Mucosa of descending colon (tissue), 3 donors: ENCODE data around the gene SLC1A2. TPM values are rescaled to one million over a fixed set of nuclear protein-coding genes. Genes with fewer than 3 reads are reported as not detected.

ENCODE experiments used
- ATAC-seq: fragments of 200-7000 bp; cut with Tn5 transposase; one replicate; pipeline ENCODE4 v1.9.1; 2020; ENCODE audit warnings: mild to moderate bottlenecking, moderate library complexity
- DNase-seq, 3 donors: peaks; one replicate each; pipeline ENCODE4 v3.0.0-alpha.2; 2020
- H3K36me3 ChIP-seq: fragments of 200-600 bp; one replicate; pipeline ENCODE4 v1.8.0; 2021; ENCODE audit warnings: low read depth, mild to moderate bottlenecking
- H3K4me1 ChIP-seq: fragments of 200-600 bp; one replicate; pipeline ENCODE4 v1.8.0; 2021; ENCODE audit warnings: low read depth, mild to moderate bottlenecking
- H3K4me3 ChIP-seq: fragments of 200-600 bp; one replicate; pipeline ENCODE4 v1.8.0; 2021; ENCODE audit warnings: mild to moderate bottlenecking
- H3K9me3 ChIP-seq: fragments of 200-600 bp; one replicate; pipeline ENCODE4 v1.8.0; 2021; ENCODE audit warnings: mild to moderate bottlenecking
- intact Hi-C, 2 donors: fragments of 100-400 bp; cut with DNase I in 1 of 2; cut with micrococcal nuclease in 1 of 2; formaldehyde crosslinking; loops; one replicate each; pipeline versions ENCODE4 v1.11.0 to v1.11.1; 2022; cut with DNase I, micrococcal nuclease
- total RNA-seq, 3 donors: library from RNA; stranded (reverse); fragmentation: NEBNext Ultra II Directional in 2 of 3; extraction: Animal tissue kit (Norgen Biotek cat#: 25700) in 2 of 3; gene quantifications; one replicate each; pipeline versions ENCODE4 v1.2.1 to v1.2.4, GENCODE V29; 2021 to 2023
- TF ChIP-seq, protein P1 (sequence below): fragments of 200-600 bp; IDR thresholded peaks from one replicate; pipeline ENCODE4 v1.8.0; 2022; ENCODE audit warnings: antibody characterized with exemption, mild to moderate bottlenecking
- donor health status: DM: no; HTN: no; CAD: no; lungs with moderate emphysema.
- donor health status: DM: no; HTN: no; CAD: no.
- donor health status: DM: no; HTN: yes; CAD: no.

Gene SLC1A2
- total RNA-seq, 3 donors from 2014 or later, result 0.12 to 1.1 (median 0.32) TPM

GRCh38 chr11:35246745-35247144 lies 172.6 kb downstream of the SLC1A2 start:
- Histone ChIP-seq H3K4me3 (no peak overlapping the region), H3K36me3 (no peaks in the 10 kb centered on the region), H3K4me1 (no peaks in the 10 kb centered on the region), H3K9me3 (no peaks in the 10 kb centered on the region)
- intact Hi-C loops, result no loop called here
- ATAC-seq, result no peak
- TF ChIP-seq, protein P1, sequence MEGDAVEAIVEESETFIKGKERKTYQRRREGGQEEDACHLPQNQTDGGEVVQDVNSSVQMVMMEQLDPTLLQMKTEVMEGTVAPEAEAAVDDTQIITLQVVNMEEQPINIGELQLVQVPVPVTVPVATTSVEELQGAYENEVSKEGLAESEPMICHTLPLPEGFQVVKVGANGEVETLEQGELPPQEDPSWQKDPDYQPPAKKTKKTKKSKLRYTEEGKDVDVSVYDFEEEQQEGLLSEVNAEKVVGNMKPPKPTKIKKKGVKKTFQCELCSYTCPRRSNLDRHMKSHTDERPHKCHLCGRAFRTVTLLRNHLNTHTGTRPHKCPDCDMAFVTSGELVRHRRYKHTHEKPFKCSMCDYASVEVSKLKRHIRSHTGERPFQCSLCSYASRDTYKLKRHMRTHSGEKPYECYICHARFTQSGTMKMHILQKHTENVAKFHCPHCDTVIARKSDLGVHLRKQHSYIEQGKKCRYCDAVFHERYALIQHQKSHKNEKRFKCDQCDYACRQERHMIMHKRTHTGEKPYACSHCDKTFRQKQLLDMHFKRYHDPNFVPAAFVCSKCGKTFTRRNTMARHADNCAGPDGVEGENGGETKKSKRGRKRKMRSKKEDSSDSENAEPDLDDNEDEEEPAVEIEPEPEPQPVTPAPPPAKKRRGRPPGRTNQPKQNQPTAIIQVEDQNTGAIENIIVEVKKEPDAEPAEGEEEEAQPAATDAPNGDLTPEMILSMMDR, result no peak
- DNase-seq, result no peak

- intact Hi-C loops, result no loop called here
- Histone ChIP-seq H3K4me1 (no peaks in the 10 kb centered on the region), H3K4me3 (no peak overlapping the region), H3K9me3 (no peaks in the 10 kb centered on the region), H3K36me3 (no peaks in the 10 kb centered on the region)
- DNase-seq (no peak), ATAC-seq (no peak)
- TF ChIP-seq, protein P1, result no peak
These were observed 173.6 kb downstream of the SLC1A2 start for GRCh38 chr11:35245786-35246185.

GRCh38 chr11:35245056-35245455 lies 174.3 kb downstream of the SLC1A2 start:
- H3K4me3 ChIP-seq, result no peak overlapping the region
- DNase-seq (no peak), ATAC-seq (no peak)
- TF ChIP-seq, protein P1, result no peak
- no peaks in the 10 kb centered on the region for H3K9me3 ChIP-seq
- H3K4me1 ChIP-seq, result no peaks in the 10 kb centered on the region
- no peaks in the 10 kb centered on the region for H3K36me3 ChIP-seq
- intact Hi-C loops, result no loop called here

- ATAC-seq (no peak), DNase-seq (no peak)
- TF ChIP-seq, protein P1, result no peak
- H3K4me3 ChIP-seq, result no peak overlapping the region
- H3K4me1 ChIP-seq, result no peaks in the 10 kb centered on the region
- no peaks in the 10 kb centered on the region for H3K9me3 ChIP-seq
- intact Hi-C loops, result loop anchor here in 1 of 2 donors (5.0 kb wide), 1 partner anchor 316 kb away; no protein-coding TSS in a partner anchor
- H3K36me3 ChIP-seq, result no peaks in the 10 kb centered on the region
These were observed 175.6 kb downstream of the SLC1A2 start for GRCh38 chr11:35243774-35244173.

DNA sequence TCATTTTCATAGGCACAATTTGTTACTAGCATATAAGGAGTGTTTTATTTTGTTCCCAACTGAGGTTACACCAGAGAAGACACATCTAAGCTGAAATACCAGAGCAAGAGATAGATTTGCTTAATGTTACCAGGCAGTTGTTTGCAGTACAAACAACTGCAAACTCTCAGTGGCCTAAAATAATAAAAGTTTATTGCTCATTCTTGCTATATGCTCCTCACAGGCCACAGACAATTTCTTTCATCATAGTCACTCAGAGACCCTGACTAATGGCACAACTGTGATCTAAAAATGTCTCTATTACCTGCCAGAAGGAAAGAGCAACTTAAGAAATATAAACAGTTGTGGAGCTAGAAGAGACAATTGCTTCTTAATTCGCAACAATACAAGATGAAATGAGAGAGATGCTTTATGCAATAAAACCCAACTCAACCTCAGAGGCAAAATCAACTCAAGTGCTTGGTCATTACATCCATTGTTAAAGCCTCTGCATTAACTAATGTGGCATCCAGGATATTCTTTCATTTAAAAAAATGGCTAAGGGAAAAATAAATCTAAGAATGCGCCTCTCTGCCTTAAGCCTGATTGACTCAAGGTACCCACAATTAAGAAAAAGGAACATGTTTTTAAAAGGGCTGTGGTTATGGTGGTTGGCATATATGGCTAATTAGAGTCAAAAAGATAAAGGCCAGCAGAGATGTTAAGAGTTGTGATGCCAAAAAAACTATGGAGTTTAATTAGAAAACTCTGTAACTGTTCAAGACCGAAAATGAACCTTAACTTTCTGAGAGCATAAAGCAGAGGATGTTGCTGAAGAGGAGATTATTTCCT lies 176.7 kb downstream of the SLC1A2 start:
- peak; percentile 43 for ATAC-seq
- no peaks in the 10 kb centered on the region for H3K4me1 ChIP-seq
- intact Hi-C loops, result loop anchor here in 1 of 2 donors (5.0 kb wide), 1 partner anchor 315 kb away; no protein-coding TSS in a partner anchor
- no peak for DNase-seq
- H3K4me3 ChIP-seq, result no peak overlapping the region
- no peaks in the 10 kb centered on the region for H3K9me3 ChIP-seq
- TF ChIP-seq, protein P1, result no peak
- no peaks in the 10 kb centered on the region for H3K36me3 ChIP-seq
